Lower leg skin (tissue), 4 donors: ENCODE data around the gene DIO3. TPM values are rescaled to one million over a fixed set of nuclear protein-coding genes. Genes with fewer than 3 reads are reported as not detected.

Source experiments
- DNase-seq, 2 donors: peaks; one replicate each; pipeline ENCODE4 v3.0.0-alpha.2; 2019; ENCODE audit warnings: low spot score in 2 of 2
- H3K4me3 ChIP-seq: fragments of 200-600 bp; sonication (generic); 2 replicates; pipeline ENCODE4 v1.5.1; 2017; ENCODE audit warnings: mild to moderate bottlenecking, low read depth; ENCODE audit not compliant: poor library complexity, severe bottlenecking
- CTCF ChIP-seq, 3 donors: fragments of 450-650 bp; IDR thresholded peaks; one replicate each; pipeline ENCODE4 v1.5.1; 2016; ENCODE audit warnings: antibody characterized with exemption in 3 of 3, mild to moderate bottlenecking in 3 of 3, moderate library complexity in 2 of 3
- POLR2A ChIP-seq, 2 donors: fragments of 450-650 bp; IDR thresholded peaks; one replicate each; pipeline ENCODE4 v1.6.1; 2016 to 2017; ENCODE audit warnings: antibody characterized with exemption in 2 of 2, mild to moderate bottlenecking in 1 of 2, moderate library complexity in 1 of 2
- WGBS, 2 donors: methylation state at CpG; one replicate each; pipeline ENCODE4 v1.1.5; 2018; 5-methylcytosine and 5-hydroxymethylcytosine counted together
- intact Hi-C: fragments of 100-400 bp; cut with DNase I; formaldehyde crosslinking; loops from one replicate; pipeline ENCODE4 v1.15.0; 2023; ENCODE audit warnings: low total_unique reads
- microRNA counts, 2 donors: library from miRNA; unstranded; fragments of <30 nt; microRNA quantifications; one replicate each; lab custom pipeline; 2016
- total RNA-seq, 4 donors: library from RNA; depleted of rRNA; stranded (reverse); fragments of >200 nt; gene quantifications; one replicate each; pipeline ENCODE4 v1.1.0, GENCODE V29; 2016

The DIO3 gene
- total RNA-seq, 4 donors from 2014 or later, result 2.3 to 3.7 (median 2.7) TPM

GRCh38 chr14:101602466-101602840, 41.2 kb downstream of the DIO3 start:
- intact Hi-C loops, result no loop called here
- no peak overlapping the region for H3K4me3 ChIP-seq
- no peak for TF ChIP-seq POLR2A (IDR thresholded peaks at IDR 0.05)
- WGBS, 2 donors, result 92% methylated on average over 10 to 12 of the region's 12 CpGs
- DNase-seq, result no peak

- 86 to 93% methylated on average over 4 to 8 of the region's 8 CpGs for WGBS, 2 donors
Observed at GRCh38 chr14:101603096-101603495, 41.8 kb downstream of the DIO3 start.

GRCh38 chr14:101604228-101604934, 43.1 kb downstream of the DIO3 start:
- intact Hi-C loops, result no loop called here
- no peak overlapping the region for H3K4me3 ChIP-seq
- no peak for TF ChIP-seq POLR2A (IDR thresholded peaks at IDR 0.05)
- TF ChIP-seq CTCF (IDR thresholded peaks at IDR 0.05), result no peak
- DNase-seq, result peak in 1 of 2 donors; percentile 52
- 82% methylated on average over 9 of the region's 9 CpGs for WGBS, 2 donors

More at GRCh38 chr14:101603096-101603495, 41.8 kb downstream of the DIO3 start:
- TF ChIP-seq CTCF (IDR thresholded peaks at IDR 0.05), result no peak
- TF ChIP-seq POLR2A (IDR thresholded peaks at IDR 0.05), result no peak
- intact Hi-C loops, result no loop called here
- DNase-seq, result peak in 1 of 2 donors; percentile 71
- no peak overlapping the region for H3K4me3 ChIP-seq

GRCh38 chr14:101604935-101605780, 43.9 kb downstream of the DIO3 start:
- DNase-seq, result peak in 1 of 2 donors; percentile 73
- intact Hi-C loops, result no loop called here

GRCh38 chr14:101605836-101606235, 44.5 kb downstream of the DIO3 start:
- TF ChIP-seq POLR2A (IDR thresholded peaks at IDR 0.05) (no peak), CTCF (IDR thresholded peaks at IDR 0.05) (no peak)
- H3K4me3 ChIP-seq, result no peak overlapping the region
- DNase-seq, result no peak
- WGBS, 2 donors, result 86 to 88% methylated on average over 4 of the region's 4 CpGs
- intact Hi-C loops, result no loop called here

More at GRCh38 chr14:101604935-101605780, 43.9 kb downstream of the DIO3 start:
- no peak for TF ChIP-seq CTCF (IDR thresholded peaks at IDR 0.05)
- H3K4me3 ChIP-seq, result no peak overlapping the region
- 83 to 91% methylated on average over 11 of the region's 11 CpGs for WGBS, 2 donors

MicroRNA genes within 50 kb of the gene (microRNA counts, 767-probe panel; counts per million panel counts)
- microRNA hsa-miR-1247-5p (lab: Ali Mortazavi, UCI), result 0 to 358 counts per million in 2 donors

Other genes starting within 250 kb of the DIO3 start
- 10 to 100 TPM; 74.6 to 89.9 (median 80.3) TPM for gene PPP2R5C, start 200.2 kb downstream of the DIO3 start, total RNA-seq